Middle frontal gyrus (tissue), 1 donor: Measurements from ENCODE around the gene EXD3.

Experiments used
- DNase-seq: peaks from one replicate; pipeline ENCODE4 v3.0.0-alpha.2; 2015; ENCODE audit warnings: low spot score; ENCODE audit errors: extremely low spot score

The EXD3 gene

DNA sequence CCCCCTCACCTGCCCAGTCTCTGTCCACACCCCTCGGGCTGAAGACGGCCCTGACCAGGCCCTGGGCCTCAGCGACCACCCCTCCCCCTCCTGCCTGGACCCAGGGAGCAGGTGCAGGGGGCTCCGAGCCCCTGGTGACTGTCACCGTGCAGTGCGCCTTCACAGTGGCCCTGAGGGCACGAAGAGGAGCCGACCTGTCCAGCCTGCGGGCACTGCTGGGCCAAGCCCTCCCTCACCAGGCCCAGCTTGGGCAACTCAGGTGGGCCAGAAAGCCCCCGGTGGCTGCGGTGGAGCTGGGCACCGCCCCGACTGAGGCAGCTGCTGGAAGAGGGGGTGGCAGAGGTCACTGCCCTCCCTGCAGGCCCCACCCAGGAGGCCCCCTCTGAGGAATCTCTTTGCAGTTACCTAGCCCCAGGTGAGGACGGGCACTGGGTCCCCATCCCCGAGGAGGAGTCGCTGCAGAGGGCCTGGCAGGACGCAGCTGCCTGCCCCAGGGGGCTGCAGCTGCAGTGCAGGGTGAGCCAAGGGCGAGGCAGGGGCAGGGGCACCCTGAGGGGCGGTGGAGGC lies 10.5 kb upstream of the EXD3 start:
- no peak for DNase-seq

- no peak for DNase-seq
Measured at GRCh38 chr9:137432687-137433348, 9.9 kb upstream of the EXD3 start.

- no peak for DNase-seq
Measured at GRCh38 chr9:137431416-137431931, 8.5 kb upstream of the EXD3 start.

DNA sequence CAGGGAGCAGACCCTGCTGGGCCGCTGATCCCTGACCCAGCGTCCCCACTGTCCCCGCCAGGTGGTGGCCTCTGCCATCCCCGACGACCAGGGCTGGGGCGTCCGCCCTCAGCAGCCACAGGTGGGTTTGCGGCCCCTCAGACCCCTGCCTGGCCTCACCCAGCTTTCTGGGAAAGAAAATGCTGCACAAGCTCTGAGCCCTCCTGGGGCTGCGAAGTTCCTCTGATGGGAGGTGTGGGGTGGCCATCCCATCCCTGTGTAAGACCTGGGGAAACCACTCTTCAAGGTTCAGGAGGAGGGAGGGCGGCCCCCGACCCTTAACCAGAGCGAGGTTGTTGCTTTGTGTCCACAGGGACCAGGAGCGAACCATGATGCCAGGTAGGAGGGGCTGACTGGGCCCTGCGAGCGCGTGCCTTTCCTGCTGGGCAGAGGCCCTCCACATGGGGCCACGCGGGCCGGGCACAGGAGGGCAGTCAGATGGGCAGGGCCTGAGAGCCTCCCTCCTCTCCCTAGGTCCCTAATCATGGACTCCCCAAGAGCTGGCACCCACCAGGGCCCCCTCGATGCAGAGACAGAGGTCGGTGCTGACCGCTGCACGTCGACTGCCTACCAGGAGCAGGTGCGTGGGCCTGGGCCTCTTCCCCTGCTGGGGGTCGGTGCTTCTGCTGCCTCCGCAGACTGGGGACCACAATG lies 7.9 kb upstream of the EXD3 start:
- DNase-seq, result no peak

DNA sequence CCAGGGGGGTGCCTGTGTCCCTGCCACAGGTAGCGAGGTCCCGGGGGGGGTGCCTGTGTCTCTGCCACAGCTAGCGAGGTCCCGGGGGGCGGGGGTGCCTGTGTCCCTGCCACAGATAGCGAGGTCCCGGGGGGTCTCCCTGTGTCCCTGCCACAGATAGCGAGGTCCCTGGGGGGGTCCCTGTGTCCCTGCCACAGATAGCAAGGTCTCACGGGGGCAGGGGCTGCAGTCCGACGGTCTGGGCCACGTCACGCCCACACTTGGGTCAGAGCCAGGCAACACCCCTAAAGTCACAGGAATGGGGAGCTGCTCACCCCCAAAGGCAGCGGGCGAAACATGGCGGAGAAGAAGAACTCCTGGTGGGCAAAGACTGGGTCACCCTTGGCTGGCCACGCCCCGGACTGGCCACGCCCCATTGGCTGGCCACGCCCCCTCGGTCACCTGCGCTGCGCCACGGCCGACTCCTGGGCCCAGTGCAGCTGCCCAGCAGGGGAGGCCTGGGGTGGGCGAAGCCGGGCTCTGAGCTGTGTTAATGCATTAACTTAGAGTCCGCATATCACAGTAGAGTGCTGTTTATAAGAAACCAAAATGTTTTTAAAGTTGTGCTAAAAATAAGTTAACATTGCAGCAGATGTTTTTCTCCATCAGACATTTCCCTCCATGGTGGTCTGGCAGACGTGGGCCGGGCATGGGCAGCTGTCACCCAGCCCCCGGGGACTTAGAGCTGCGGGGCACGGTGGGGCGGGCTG lies 7.2 kb upstream of the EXD3 start:
- DNase-seq, result no peak

GRCh38 chr9:137429546-137429890 lies 6.6 kb upstream of the EXD3 start:
- DNase-seq, result no peak

DNA sequence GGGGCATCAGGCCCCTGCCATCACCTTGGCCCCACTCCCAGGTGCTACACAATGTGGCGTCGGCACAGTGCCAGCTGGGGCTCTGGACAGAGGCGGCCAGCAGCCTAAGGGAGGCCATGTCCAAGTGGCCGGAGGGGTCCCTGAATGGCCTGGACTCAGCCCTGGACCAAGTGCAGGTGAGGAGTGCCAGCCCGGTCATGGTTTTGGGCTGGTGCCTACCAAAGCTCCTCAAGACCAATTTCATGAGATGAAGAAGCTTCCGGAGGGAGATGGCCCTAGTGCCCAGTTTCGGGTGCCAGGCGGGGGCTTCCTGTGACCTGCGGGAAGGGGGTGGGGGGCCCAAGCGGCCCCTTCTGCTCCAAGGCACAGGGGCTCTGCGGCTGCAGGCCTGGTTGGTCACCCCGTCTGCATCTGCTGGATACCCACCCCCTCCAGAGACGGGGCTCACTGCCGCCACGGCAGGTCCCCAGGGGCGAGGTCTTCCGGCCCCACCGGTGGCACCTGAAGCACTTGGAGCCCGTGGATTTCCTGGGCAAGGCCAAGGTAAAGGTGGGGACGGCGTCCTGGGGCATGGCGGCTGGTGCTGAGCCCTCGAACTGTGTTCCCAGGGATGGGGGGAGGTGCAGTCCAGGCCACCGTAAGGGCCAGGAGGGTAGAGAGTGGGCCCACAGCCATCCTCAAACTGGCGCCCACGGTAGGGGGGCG lies 6.0 kb upstream of the EXD3 start:
- DNase-seq, result no peak

DNA sequence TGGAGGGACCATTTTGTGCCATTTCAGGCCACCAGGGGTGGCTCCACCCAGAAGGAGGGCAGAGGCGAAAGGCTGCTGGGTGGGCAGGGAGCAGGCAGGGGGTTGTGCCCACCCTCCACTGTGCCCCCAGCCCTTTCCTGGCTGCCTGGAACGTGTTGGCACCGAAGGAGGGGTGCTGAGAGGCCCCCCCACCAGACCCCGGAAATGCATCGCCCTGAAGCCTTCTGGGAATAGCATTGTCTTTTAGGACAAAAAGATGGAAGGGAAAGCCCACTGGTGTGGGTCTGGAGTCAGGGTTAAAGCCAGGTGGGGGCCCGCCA lies 5.3 kb upstream of the EXD3 start:
- DNase-seq, result no peak

GRCh38 chr9:137427454-137428310 lies 4.7 kb upstream of the EXD3 start:
- no peak for DNase-seq

- no peak for DNase-seq
Measured at GRCh38 chr9:137426018-137426681, 3.2 kb upstream of the EXD3 start.

GRCh38 chr9:137423514-137424291 lies 741 bp upstream of the EXD3 start:
- no peak for DNase-seq

- no peak for DNase-seq
Measured at GRCh38 chr9:137421838-137422603, 941 bp downstream of the EXD3 start.

GRCh38 chr9:137417161-137418021 lies 5.6 kb downstream of the EXD3 start:
- DNase-seq, result no peak

- DNase-seq, result no peak
Measured at GRCh38 chr9:137416563-137417151, 6.3 kb downstream of the EXD3 start.

- DNase-seq, result no peak
Measured at GRCh38 chr9:137416006-137416562, 6.9 kb downstream of the EXD3 start.

- DNase-seq, result no peak
Measured at GRCh38 chr9:137415451-137415850, 7.5 kb downstream of the EXD3 start.

DNA sequence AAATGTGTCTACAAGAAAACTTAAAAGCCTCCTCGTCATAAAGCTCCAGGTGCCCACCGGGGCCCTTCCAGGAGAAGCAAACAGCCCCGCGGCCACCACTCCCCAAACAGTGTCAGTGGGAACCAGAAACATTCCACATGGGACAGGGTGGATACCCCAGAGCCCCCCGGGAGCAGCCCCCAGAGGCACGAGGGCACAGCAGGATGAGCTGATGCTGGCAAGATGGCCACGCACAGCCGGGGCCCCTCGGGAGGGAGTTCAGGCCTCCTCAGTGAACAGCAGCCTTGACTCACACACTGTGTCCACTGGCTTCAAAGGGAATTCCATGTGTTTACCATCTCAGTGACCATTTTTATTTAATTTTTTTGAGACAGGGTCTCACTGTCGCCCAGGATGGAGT lies 10.5 kb downstream of the EXD3 start:
- DNase-seq, result no peak
